WTC11 (cell line): ENCODE measurements around the gene IRAK1. TPM values are rescaled to one million over a fixed set of nuclear protein-coding genes. Genes with fewer than 3 reads are reported as not detected.

ENCODE experiments used
- ATAC-seq: fragments of 200-7000 bp; cut with Tn5 transposase; 2 replicates; pipeline ENCODE4 v1.10.0; 2021; ENCODE audit warnings: mild to moderate bottlenecking, moderate library complexity
- CTCF ChIA-PET: fragments of 300-600 bp; sonication (Branson Sonifier 250); formaldehyde crosslinking; loops from one replicate; lab custom pipeline; 2021; ENCODE audit warnings: antibody characterized with exemption; lab: Charles Lee
- POLR2A ChIA-PET: fragments of 350-600 bp; sonication (Branson Sonifier 250); formaldehyde crosslinking; loops from one replicate; lab custom pipeline; 2021; ENCODE audit warnings: antibody characterized with exemption; lab: Charles Lee
- DNase-seq: peaks from one replicate; pipeline ENCODE4 v3.0.0; 2021; ENCODE audit warnings: low spot score
- H3K27ac Mint-ChIP-seq: 2 replicates; pipeline ENCODE4 v1.8.0; 2021; ENCODE audit warnings: mixed read lengths
- H3K27me3 Mint-ChIP-seq: 2 replicates; pipeline ENCODE4 v1.8.0; 2021; ENCODE audit warnings: low read depth, mild to moderate bottlenecking, moderate library complexity, mixed read lengths
- H3K36me3 Mint-ChIP-seq: 2 replicates; pipeline ENCODE4 v1.8.0; 2021; ENCODE audit warnings: mixed read lengths
- H3K4me1 Mint-ChIP-seq: 2 replicates; pipeline ENCODE4 v1.8.0; 2022; ENCODE audit warnings: mixed read lengths
- H3K4me3 Mint-ChIP-seq: 2 replicates; pipeline ENCODE4 v1.8.0; 2021; ENCODE audit warnings: mild to moderate bottlenecking, moderate library complexity, mixed read lengths
- H3K9me3 Mint-ChIP-seq: 2 replicates; pipeline ENCODE4 v1.8.0; 2021; ENCODE audit warnings: mixed read lengths
- GTF2I ChIP-seq: fragments of 250-450 bp; sonication (Bioruptor Pico); conservative IDR thresholded peaks from 2 replicates; pipeline ENCODE4 v1.4.0; 2021; ENCODE audit warnings: mild to moderate bottlenecking
- JAZF1 ChIP-seq: fragments of 250-450 bp; sonication (Bioruptor Pico); IDR thresholded peaks from 2 replicates; pipeline ENCODE4 v1.9.0; 2021; ENCODE audit warnings: moderate library complexity, mild to moderate bottlenecking, inconsistent platforms
- MLX ChIP-seq: sonication (generic); formaldehyde crosslinking; IDR thresholded peaks from 2 replicates; pipeline ENCODE4 v1.8.1; 2023; ENCODE audit warnings: mild to moderate bottlenecking, missing genetic modification reagents, moderate library complexity
- NFE2L1 ChIP-seq: sonication (generic); formaldehyde crosslinking; IDR thresholded peaks from 2 replicates; pipeline ENCODE4 v1.8.1; 2023; ENCODE audit warnings: missing genetic modification reagents
- NFYB ChIP-seq: sonication (generic); formaldehyde crosslinking; conservative IDR thresholded peaks from 2 replicates; pipeline ENCODE4 v1.8.0; 2022; ENCODE audit warnings: low read depth, missing genetic modification reagents
- OVOL2 ChIP-seq: fragments of 250-450 bp; sonication (Bioruptor Pico); IDR thresholded peaks from 2 replicates; pipeline ENCODE4 v1.9.0; 2021; ENCODE audit warnings: mild to moderate bottlenecking, borderline replicate concordance
- SOX15 ChIP-seq: fragments of 250-450 bp; sonication (Bioruptor Pico); IDR thresholded peaks from 2 replicates; pipeline ENCODE4 v1.9.0; 2021; ENCODE audit warnings: mild to moderate bottlenecking
- TEAD4 ChIP-seq: sonication (generic); formaldehyde crosslinking; IDR thresholded peaks from 2 replicates; pipeline ENCODE4 v1.8.0; 2022; ENCODE audit warnings: mild to moderate bottlenecking, missing genetic modification reagents
- TP53 ChIP-seq: sonication (generic); formaldehyde crosslinking; IDR thresholded peaks from 2 replicates; pipeline ENCODE4 v1.8.1; 2023; ENCODE audit warnings: mild to moderate bottlenecking, missing genetic modification reagents
- ZBTB21 ChIP-seq: sonication (generic); formaldehyde crosslinking; IDR thresholded peaks from 2 replicates; pipeline ENCODE4 v1.8.1; 2023; ENCODE audit warnings: mild to moderate bottlenecking, missing genetic modification reagents, borderline replicate concordance
- ZNF138 ChIP-seq: sonication (generic); formaldehyde crosslinking; conservative IDR thresholded peaks from 2 replicates; pipeline ENCODE4 v1.8.1; 2022; ENCODE audit warnings: mild to moderate bottlenecking, moderate library complexity, missing genetic modification reagents
- ZNF232 ChIP-seq: sonication (generic); formaldehyde crosslinking; IDR thresholded peaks from 2 replicates; pipeline ENCODE4 v1.8.0; 2022; ENCODE audit warnings: mild to moderate bottlenecking, missing genetic modification reagents
- ZNF396 ChIP-seq: fragments of 250-450 bp; sonication (Bioruptor Pico); IDR thresholded peaks from 2 replicates; pipeline ENCODE4 v1.8.0; 2021; ENCODE audit warnings: mild to moderate bottlenecking, moderate library complexity, borderline replicate concordance
- total RNA-seq: library from RNA; stranded (reverse); gene quantifications from 3 replicates; pipeline ENCODE4 v1.2.3, GENCODE V29; 2021
- TF ChIP-seq, protein P1 (sequence below): sonication (generic); formaldehyde crosslinking; conservative IDR thresholded peaks from 2 replicates; pipeline ENCODE4 v1.8.1; 2023; ENCODE audit warnings: mild to moderate bottlenecking, low read depth, missing genetic modification reagents, moderate library complexity
- TF ChIP-seq, protein P2 (sequence below): sonication (generic); formaldehyde crosslinking; IDR thresholded peaks from 2 replicates; pipeline ENCODE4 v1.8.1; 2022; ENCODE audit warnings: mild to moderate bottlenecking, missing genetic modification reagents, moderate library complexity, borderline replicate concordance
- TF ChIP-seq, protein P3 (sequence below): sonication (generic); formaldehyde crosslinking; IDR thresholded peaks from 2 replicates; pipeline ENCODE4 v1.8.0; 2022; ENCODE audit warnings: missing genetic modification reagents

IRAK1 gene
- total RNA-seq, 1 experiment from 2014 or later: 32.1 TPM

DNA sequence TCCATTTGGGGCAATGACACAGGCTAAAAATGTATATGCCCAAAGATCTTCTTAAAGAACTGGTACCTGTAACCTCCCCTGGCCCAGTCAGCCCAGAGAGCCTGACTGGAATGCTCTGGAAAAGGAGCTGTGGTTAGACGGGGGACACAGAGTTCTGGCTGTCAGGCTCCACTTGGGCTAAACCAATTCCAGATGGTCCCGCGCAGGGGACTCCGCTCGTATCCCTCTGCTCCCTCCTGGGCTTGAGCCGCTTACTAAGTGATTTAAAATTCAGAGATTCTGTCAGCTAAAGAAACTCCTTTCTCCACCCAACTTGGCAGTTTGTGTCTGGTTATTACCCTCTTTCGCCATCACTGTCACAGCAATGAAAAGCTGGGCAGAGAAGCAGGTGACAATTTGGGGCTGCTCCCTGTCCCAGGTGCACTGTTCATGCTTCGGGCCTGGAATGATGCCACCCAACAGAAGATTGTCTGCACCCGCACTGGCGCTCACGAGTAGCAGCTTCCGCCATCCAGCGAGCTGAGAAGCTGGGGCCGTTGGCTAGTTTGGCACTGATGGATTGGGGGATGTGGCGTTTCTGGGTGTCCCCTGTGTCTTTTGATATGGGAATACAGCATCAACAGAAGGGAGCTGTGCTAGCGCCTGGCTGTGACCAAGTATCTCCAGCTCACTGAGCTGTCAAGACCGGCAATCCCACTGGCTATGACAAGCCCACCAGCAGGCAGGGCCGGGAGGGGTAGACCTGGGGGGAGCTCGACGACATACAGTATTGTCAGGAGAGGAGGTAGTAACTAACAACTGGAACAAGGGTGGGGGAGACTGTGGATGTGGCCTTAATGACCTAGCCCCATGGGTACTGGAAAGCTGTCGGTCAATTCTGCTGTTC lies 6.7 kb upstream of the IRAK1 start:
- H3K4me3 Mint-ChIP-seq: no peak overlapping the region
- ChIA-PET CTCF (interaction anchor here (0.6 to 1.1 kb wide), 4 partner anchors 23 to 282 kb away, joined by 3 read pairs; no protein-coding TSS in a partner anchor), POLR2A (no interaction called here)
- peaks cover 17% of the 10 kb centered on the region for H3K4me1 Mint-ChIP-seq
- ATAC-seq (no peak), DNase-seq (no peak)
- no peak overlapping the region for H3K27ac Mint-ChIP-seq
- no peaks in the 10 kb centered on the region for H3K27me3 Mint-ChIP-seq
- H3K36me3 Mint-ChIP-seq: 0 out of 2 replicates have a peak, but pooled peaks cover 2% of the 10 kb centered on the region
- TF ChIP-seq, protein P1, sequence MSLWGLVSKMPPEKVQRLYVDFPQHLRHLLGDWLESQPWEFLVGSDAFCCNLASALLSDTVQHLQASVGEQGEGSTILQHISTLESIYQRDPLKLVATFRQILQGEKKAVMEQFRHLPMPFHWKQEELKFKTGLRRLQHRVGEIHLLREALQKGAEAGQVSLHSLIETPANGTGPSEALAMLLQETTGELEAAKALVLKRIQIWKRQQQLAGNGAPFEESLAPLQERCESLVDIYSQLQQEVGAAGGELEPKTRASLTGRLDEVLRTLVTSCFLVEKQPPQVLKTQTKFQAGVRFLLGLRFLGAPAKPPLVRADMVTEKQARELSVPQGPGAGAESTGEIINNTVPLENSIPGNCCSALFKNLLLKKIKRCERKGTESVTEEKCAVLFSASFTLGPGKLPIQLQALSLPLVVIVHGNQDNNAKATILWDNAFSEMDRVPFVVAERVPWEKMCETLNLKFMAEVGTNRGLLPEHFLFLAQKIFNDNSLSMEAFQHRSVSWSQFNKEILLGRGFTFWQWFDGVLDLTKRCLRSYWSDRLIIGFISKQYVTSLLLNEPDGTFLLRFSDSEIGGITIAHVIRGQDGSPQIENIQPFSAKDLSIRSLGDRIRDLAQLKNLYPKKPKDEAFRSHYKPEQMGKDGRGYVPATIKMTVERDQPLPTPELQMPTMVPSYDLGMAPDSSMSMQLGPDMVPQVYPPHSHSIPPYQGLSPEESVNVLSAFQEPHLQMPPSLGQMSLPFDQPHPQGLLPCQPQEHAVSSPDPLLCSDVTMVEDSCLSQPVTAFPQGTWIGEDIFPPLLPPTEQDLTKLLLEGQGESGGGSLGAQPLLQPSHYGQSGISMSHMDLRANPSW (CRISPR knock-in tag): no peak
- TF ChIP-seq OVOL2 (CRISPR knock-in tag) (no peak), NFE2L1 (no peak), MLX (CRISPR knock-in tag) (no peak), TP53 (no peak), GTF2I (CRISPR knock-in tag) (no peak), TEAD4 (CRISPR knock-in tag) (no peak), ZNF138 (no peak), NFYB (no peak), JAZF1 (CRISPR knock-in tag) (no peak), ZNF232 (CRISPR knock-in tag) (no peak), ZBTB21 (CRISPR knock-in tag) (no peak), SOX15 (CRISPR knock-in tag) (no peak), ZNF396 (CRISPR knock-in tag) (no peak)
- TF ChIP-seq, protein P2, sequence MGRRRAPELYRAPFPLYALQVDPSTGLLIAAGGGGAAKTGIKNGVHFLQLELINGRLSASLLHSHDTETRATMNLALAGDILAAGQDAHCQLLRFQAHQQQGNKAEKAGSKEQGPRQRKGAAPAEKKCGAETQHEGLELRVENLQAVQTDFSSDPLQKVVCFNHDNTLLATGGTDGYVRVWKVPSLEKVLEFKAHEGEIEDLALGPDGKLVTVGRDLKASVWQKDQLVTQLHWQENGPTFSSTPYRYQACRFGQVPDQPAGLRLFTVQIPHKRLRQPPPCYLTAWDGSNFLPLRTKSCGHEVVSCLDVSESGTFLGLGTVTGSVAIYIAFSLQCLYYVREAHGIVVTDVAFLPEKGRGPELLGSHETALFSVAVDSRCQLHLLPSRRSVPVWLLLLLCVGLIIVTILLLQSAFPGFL (CRISPR knock-in tag): no peak
- TF ChIP-seq, protein P3, sequence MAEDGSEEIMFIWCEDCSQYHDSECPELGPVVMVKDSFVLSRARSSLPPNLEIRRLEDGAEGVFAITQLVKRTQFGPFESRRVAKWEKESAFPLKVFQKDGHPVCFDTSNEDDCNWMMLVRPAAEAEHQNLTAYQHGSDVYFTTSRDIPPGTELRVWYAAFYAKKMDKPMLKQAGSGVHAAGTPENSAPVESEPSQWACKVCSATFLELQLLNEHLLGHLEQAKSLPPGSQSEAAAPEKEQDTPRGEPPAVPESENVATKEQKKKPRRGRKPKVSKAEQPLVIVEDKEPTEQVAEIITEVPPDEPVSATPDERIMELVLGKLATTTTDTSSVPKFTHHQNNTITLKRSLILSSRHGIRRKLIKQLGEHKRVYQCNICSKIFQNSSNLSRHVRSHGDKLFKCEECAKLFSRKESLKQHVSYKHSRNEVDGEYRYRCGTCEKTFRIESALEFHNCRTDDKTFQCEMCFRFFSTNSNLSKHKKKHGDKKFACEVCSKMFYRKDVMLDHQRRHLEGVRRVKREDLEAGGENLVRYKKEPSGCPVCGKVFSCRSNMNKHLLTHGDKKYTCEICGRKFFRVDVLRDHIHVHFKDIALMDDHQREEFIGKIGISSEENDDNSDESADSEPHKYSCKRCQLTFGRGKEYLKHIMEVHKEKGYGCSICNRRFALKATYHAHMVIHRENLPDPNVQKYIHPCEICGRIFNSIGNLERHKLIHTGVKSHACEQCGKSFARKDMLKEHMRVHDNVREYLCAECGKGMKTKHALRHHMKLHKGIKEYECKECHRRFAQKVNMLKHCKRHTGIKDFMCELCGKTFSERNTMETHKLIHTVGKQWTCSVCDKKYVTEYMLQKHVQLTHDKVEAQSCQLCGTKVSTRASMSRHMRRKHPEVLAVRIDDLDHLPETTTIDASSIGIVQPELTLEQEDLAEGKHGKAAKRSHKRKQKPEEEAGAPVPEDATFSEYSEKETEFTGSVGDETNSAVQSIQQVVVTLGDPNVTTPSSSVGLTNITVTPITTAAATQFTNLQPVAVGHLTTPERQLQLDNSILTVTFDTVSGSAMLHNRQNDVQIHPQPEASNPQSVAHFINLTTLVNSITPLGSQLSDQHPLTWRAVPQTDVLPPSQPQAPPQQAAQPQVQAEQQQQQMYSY: no peak
- no peaks in the 10 kb centered on the region for H3K9me3 Mint-ChIP-seq

GRCh38 chrX:154025230-154025629 lies 5.5 kb upstream of the IRAK1 start:
- no peak for ATAC-seq
- no peak for TF ChIP-seq ZBTB21 (CRISPR knock-in tag)
- no peaks in the 10 kb centered on the region for H3K9me3 Mint-ChIP-seq
- peaks cover 23% of the 10 kb centered on the region for H3K4me1 Mint-ChIP-seq
- H3K36me3 Mint-ChIP-seq: 0 out of 2 replicates have a peak, but pooled peaks cover 2% of the 10 kb centered on the region
- H3K27ac Mint-ChIP-seq: peak overlapping the region; percentile 19; the same call in 1 of the 2 replicates
- DNase-seq: no peak
- POLR2A ChIA-PET: no interaction called here
- CTCF ChIA-PET: no interaction called here
- H3K27me3 Mint-ChIP-seq: no peaks in the 10 kb centered on the region
- no peak overlapping the region for H3K4me3 Mint-ChIP-seq
